H9 (cell line): ENCODE data around the gene MRTFA. TPM values are rescaled to one million over a fixed set of nuclear protein-coding genes. Genes with fewer than 3 reads are reported as not detected.

Experiments used
- DNase-seq: peaks from one replicate; pipeline ENCODE4 v3.0.0-alpha.2; 2017
- H2AFZ ChIP-seq: one replicate; pipeline ENCODE4 v1.6.1; 2013; ENCODE audit warnings: mild to moderate bottlenecking, low read length, control low read depth, moderate library complexity
- H2AK5ac ChIP-seq: 2 replicates; pipeline ENCODE4 v1.6.1; 2013; ENCODE audit warnings: low read length, control low read depth, mixed read lengths; ENCODE audit not compliant: insufficient read length
- H2BK120ac ChIP-seq: one replicate; pipeline ENCODE4 v1.6.1; 2013; ENCODE audit warnings: low read depth, mild to moderate bottlenecking, low read length, control low read depth, inconsistent platforms; ENCODE audit not compliant: poor library complexity, severe bottlenecking
- H2BK12ac ChIP-seq: 2 replicates; pipeline ENCODE4 v1.6.1; 2013; ENCODE audit warnings: low read length, control low read depth, mixed read lengths, low read depth; ENCODE audit not compliant: insufficient read length
- H2BK15ac ChIP-seq: 2 replicates; pipeline ENCODE4 v1.6.1; 2013; ENCODE audit warnings: low read depth, low read length, control low read depth
- H2BK20ac ChIP-seq: one replicate; pipeline ENCODE4 v1.6.1; 2013; ENCODE audit warnings: low read depth, mild to moderate bottlenecking, low read length, control low read depth, inconsistent platforms; ENCODE audit not compliant: poor library complexity, severe bottlenecking
- H2BK5ac ChIP-seq: 2 replicates; pipeline ENCODE4 v1.6.1; 2013; ENCODE audit warnings: low read length, control low read depth, mixed read lengths; ENCODE audit not compliant: insufficient read length
- H3K14ac ChIP-seq: 2 replicates; pipeline ENCODE4 v1.6.1; 2013; ENCODE audit warnings: low read length, control low read depth; ENCODE audit not compliant: insufficient read depth
- H3K18ac ChIP-seq: 2 replicates; pipeline ENCODE4 v1.6.1; 2013; ENCODE audit warnings: low read depth, mild to moderate bottlenecking, mixed read lengths, low read length, control low read depth; ENCODE audit not compliant: insufficient read length
- H3K23ac ChIP-seq: 2 replicates; pipeline ENCODE4 v1.6.1; 2013; ENCODE audit warnings: low read length, control low read depth, mixed read lengths, low read depth; ENCODE audit not compliant: insufficient read length
- H3K23me2 ChIP-seq: 2 replicates; pipeline ENCODE4 v1.6.1; 2013; ENCODE audit warnings: low read depth, mild to moderate bottlenecking, mixed read lengths, low read length, control low read depth; ENCODE audit not compliant: insufficient read length, poor library complexity, severe bottlenecking
- H3K27ac ChIP-seq: 2 replicates; pipeline ENCODE4 v1.5.1; 2013; ENCODE audit warnings: low read length, control low read depth, mixed read lengths, low read depth; ENCODE audit not compliant: insufficient read length
- H3K27me3 ChIP-seq: 2 replicates; pipeline ENCODE4 v1.6.1; 2013; ENCODE audit warnings: low read length, control low read depth, inconsistent platforms; ENCODE audit not compliant: insufficient read depth
- H3K4ac ChIP-seq: 2 replicates; pipeline ENCODE4 v1.6.1; 2013; ENCODE audit warnings: low read depth, mild to moderate bottlenecking, control low read depth, inconsistent platforms, low read length, moderate library complexity
- H3K4me1 ChIP-seq: 2 replicates; pipeline ENCODE4 v1.6.1; 2013; ENCODE audit warnings: low read length, control low read depth, inconsistent platforms; ENCODE audit not compliant: insufficient read depth
- H3K4me2 ChIP-seq: 2 replicates; pipeline ENCODE4 v1.6.1; 2013; ENCODE audit warnings: low read length, control low read depth, mixed read lengths; ENCODE audit not compliant: insufficient read length, insufficient read depth
- H3K56ac ChIP-seq: 2 replicates; pipeline ENCODE4 v1.6.1; 2013; ENCODE audit warnings: low read depth, mild to moderate bottlenecking, mixed read lengths, low read length, control low read depth; ENCODE audit not compliant: insufficient read length
- H3K79me1 ChIP-seq: 2 replicates; pipeline ENCODE4 v1.6.1; 2013; ENCODE audit warnings: low read depth, mild to moderate bottlenecking, moderate library complexity, low read length, control low read depth, inconsistent platforms; ENCODE audit not compliant: insufficient read depth, poor library complexity, severe bottlenecking
- H3K79me2 ChIP-seq: 2 replicates; pipeline ENCODE4 v1.6.1; 2013; ENCODE audit warnings: low read length, control low read depth, inconsistent platforms; ENCODE audit not compliant: insufficient read depth
- H3K9ac ChIP-seq: 2 replicates; pipeline ENCODE4 v1.6.1; 2013; ENCODE audit warnings: low read length, control low read depth, mixed read lengths; ENCODE audit not compliant: insufficient read length; ENCODE audit errors: extremely low read depth
- H3K9me3 ChIP-seq: one replicate; pipeline ENCODE4 v1.6.1; 2013; ENCODE audit warnings: low read depth, low read length, inconsistent platforms; ENCODE audit not compliant: control insufficient read depth
- H3T11ph ChIP-seq: one replicate; pipeline ENCODE4 v1.6.1; 2013; ENCODE audit warnings: mild to moderate bottlenecking, low read length, control low read depth, inconsistent platforms
- H4K20me1 ChIP-seq: one replicate; pipeline ENCODE4 v1.6.1; 2013; ENCODE audit not compliant: control insufficient read depth, insufficient read length, insufficient read depth
- H4K5ac ChIP-seq: 2 replicates; pipeline ENCODE4 v1.6.1; 2013; ENCODE audit warnings: low read depth, mild to moderate bottlenecking, mixed read lengths, low read length, control low read depth; ENCODE audit not compliant: insufficient read length
- H4K8ac ChIP-seq: replicated peaks from 2 replicates; pipeline ENCODE4 v1.6.1; 2013; ENCODE audit warnings: low read length, control low read depth, mixed read lengths, low read depth; ENCODE audit not compliant: insufficient read length
- H4K91ac ChIP-seq: 2 replicates; pipeline ENCODE4 v1.6.1; 2013; ENCODE audit warnings: low read depth, mild to moderate bottlenecking, moderate library complexity, mixed read lengths, low read length, control low read depth; ENCODE audit not compliant: insufficient read length
- H3K27ac Mint-ChIP-seq, 3 experiments: 2 replicates in 2 of 3; 3 replicates in 1 of 3; pipeline ENCODE4 v1.8.0; 2020 to 2021; ENCODE audit warnings: mixed read lengths in 3 of 3, mild to moderate bottlenecking in 1 of 3, moderate library complexity in 1 of 3
- H3K27me3 Mint-ChIP-seq: 2 replicates; pipeline ENCODE4 v1.8.0; 2021; ENCODE audit warnings: low read depth, mild to moderate bottlenecking, moderate library complexity, mixed read lengths
- H3K36me3 Mint-ChIP-seq, 3 experiments: 2 replicates in 2 of 3; 3 replicates in 1 of 3; pipeline ENCODE4 v1.8.0; 2020 to 2021; ENCODE audit warnings: low read depth in 3 of 3, mixed read lengths in 3 of 3; ENCODE audit not compliant: insufficient read depth in 1 of 3
- H3K4me1 Mint-ChIP-seq, 2 experiments: 2 replicates each; pipeline ENCODE4 v1.8.0; 2020; ENCODE audit warnings: mixed read lengths in 2 of 2
- H3K4me3 Mint-ChIP-seq, 2 experiments: 2 replicates in 1 of 2; 3 replicates in 1 of 2; pipeline ENCODE4 v1.8.0; 2020 to 2021; ENCODE audit warnings: mild to moderate bottlenecking in 2 of 2, mixed read lengths in 2 of 2, moderate library complexity in 1 of 2
- H3K9me3 Mint-ChIP-seq, 2 experiments: 2 replicates in 1 of 2; 3 replicates in 1 of 2; pipeline ENCODE4 v1.8.0; 2020; ENCODE audit warnings: mild to moderate bottlenecking in 2 of 2, mixed read lengths in 2 of 2, moderate library complexity in 1 of 2
- CTCF ChIP-seq: fragments of 200-600 bp; sonication (generic); conservative IDR thresholded peaks from 3 replicates; pipeline ENCODE4 v1.8.0; 2021; ENCODE audit warnings: antibody characterized with exemption, mild to moderate bottlenecking
- WGBS: extraction: QIAGEN DNeasy Blood & Tissue Kit; methylation state at CpG from one replicate; pipeline ENCODE4 v1.1.7; 2013; ENCODE audit warnings: missing lambda C conversion rate, low lambda C conversion rate, mixed read lengths; ENCODE audit not compliant: insufficient read length; ENCODE audit errors: extremely low coverage; 5-methylcytosine and 5-hydroxymethylcytosine counted together
- total RNA-seq: library from RNA; stranded (reverse); gene quantifications from 2 replicates; pipeline ENCODE4 v1.2.1, GENCODE V29; 2021

MRTFA gene
- total RNA-seq, 1 experiment from 2014 or later: 38.1 TPM

- Histone ChIP-seq H2BK5ac (no peak overlapping the region), H3K4me2 (no peak overlapping the region), H3K9me3 (no peaks in the 10 kb centered on the region), H3K27me3 (no peaks in the 10 kb centered on the region), H3K23me2 (no peaks in the 10 kb centered on the region), H2AFZ (no peak overlapping the region), H3K14ac (no peak overlapping the region), H4K8ac (no peak overlapping the region), H3K4me1 (no peaks in the 10 kb centered on the region), H2BK15ac (no peak overlapping the region), H3K9ac (no peak overlapping the region), H2AK5ac (no peak overlapping the region), H3K23ac (no peak overlapping the region), H4K20me1 (no peaks in the 10 kb centered on the region), H3K56ac (no peak overlapping the region), H3K4ac (no peak overlapping the region), H2BK120ac (no peak overlapping the region), H4K5ac (no peak overlapping the region), H3K27ac (no peak overlapping the region), H3K79me1 (no peaks in the 10 kb centered on the region), H2BK12ac (no peak overlapping the region), H3K18ac (no peak overlapping the region), H4K91ac (no peak overlapping the region), H3T11ph (no peak overlapping the region), H3K79me2 (no peaks in the 10 kb centered on the region), H2BK20ac (no peak overlapping the region)
- Mint-ChIP-seq H3K4me3 (no peak overlapping the region), H3K27ac (no peak overlapping the region; a peak in 1 of 7 replicates), H3K27me3 (no peaks in the 10 kb centered on the region), H3K4me1 (no peaks in the 10 kb centered on the region), H3K9me3 (no peaks in the 10 kb centered on the region), H3K36me3 (peaks cover 14 to 67% (median 59%) of the 10 kb centered on the region in 3 experiments)
- no peak for DNase-seq
- no CpG with 5 or more reads among the region's 21 CpGs for WGBS
- no peak for TF ChIP-seq CTCF
Observed at GRCh38 chr22:40408718-40409612, 227.6 kb downstream of the MRTFA start.
